HepG2 (cell line): ENCODE measurements around the gene MPPE1. TPM values are rescaled to one million over a fixed set of nuclear protein-coding genes. Genes with fewer than 3 reads are reported as not detected.

Experiments
- CERS6 ChIP-seq: sonication (generic); formaldehyde crosslinking; IDR thresholded peaks from 2 replicates; pipeline ENCODE4 v1.5.0; 2020; ENCODE audit warnings: missing genetic modification reagents
- FOSL2 ChIP-seq: sonication (generic); formaldehyde crosslinking; IDR thresholded peaks from 2 replicates; pipeline ENCODE4 v1.4.0; 2020; ENCODE audit warnings: missing genetic modification reagents
- GLI4 ChIP-seq: sonication (generic); formaldehyde crosslinking; IDR thresholded peaks from 2 replicates; pipeline ENCODE4 v1.5.1; 2020; ENCODE audit warnings: missing genetic modification reagents, mild to moderate bottlenecking, moderate library complexity, borderline replicate concordance
- HBP1 ChIP-seq: IDR thresholded peaks from 2 replicates; pipeline ENCODE4 v1.6.1; 2016; ENCODE audit warnings: low read depth, control low read depth
- HNF1A ChIP-seq, 2 experiments: sonication (generic) in 1 of 2; formaldehyde crosslinking in 1 of 2; IDR thresholded peaks; 2 replicates each; pipeline versions ENCODE4 v1.4.0 to v1.6.1; 2016 to 2020; ENCODE audit warnings: borderline replicate concordance in 1 of 2, low read depth in 1 of 2, mild to moderate bottlenecking in 1 of 2, missing genetic modification reagents in 1 of 2
- IRX3 ChIP-seq: sonication (generic); formaldehyde crosslinking; IDR thresholded peaks from 2 replicates; pipeline ENCODE4 v1.8.1; 2023; ENCODE audit warnings: mild to moderate bottlenecking, low read depth, missing genetic modification reagents, borderline replicate concordance
- POLR2A ChIP-seq, 2 experiments: IDR thresholded peaks; 2 replicates each; pipeline ENCODE4 v1.6.1; 2011; ENCODE audit warnings: low read depth in 2 of 2, low read length in 2 of 2, mild to moderate bottlenecking in 1 of 2, moderate library complexity in 1 of 2; ENCODE audit not compliant: insufficient read depth in 1 of 2
- TEAD2 ChIP-seq: sonication (generic); formaldehyde crosslinking; IDR thresholded peaks from 2 replicates; pipeline ENCODE4 v1.9.0; 2021; ENCODE audit warnings: missing genetic modification reagents
- USF2 ChIP-seq, 2 experiments: sonication (generic) in 1 of 2; formaldehyde crosslinking in 1 of 2; IDR thresholded peaks; 2 replicates each; pipeline versions ENCODE4 v1.5.1 to v1.6.1; 2011 to 2020; ENCODE audit warnings: borderline replicate concordance in 1 of 2, low read depth in 1 of 2, low read length in 1 of 2, mild to moderate bottlenecking in 1 of 2, missing genetic modification reagents in 1 of 2, moderate library complexity in 1 of 2
- ZBTB25 ChIP-seq: IDR thresholded peaks from 2 replicates; pipeline ENCODE4 v1.6.1; 2018; ENCODE audit warnings: missing genetic modification reagents
- ZNF281 ChIP-seq: sonication (generic); formaldehyde crosslinking; IDR thresholded peaks from 2 replicates; pipeline ENCODE4 v1.4.0; 2020; ENCODE audit warnings: missing genetic modification reagents, borderline replicate concordance
- ZNF317 ChIP-seq: sonication (generic); formaldehyde crosslinking; IDR thresholded peaks from 2 replicates; pipeline ENCODE4 v1.5.0; 2020; ENCODE audit warnings: mild to moderate bottlenecking, missing genetic modification reagents
- ZNF772 ChIP-seq: sonication (generic); formaldehyde crosslinking; IDR thresholded peaks from 2 replicates; pipeline ENCODE4 v1.5.0; 2020; ENCODE audit warnings: mild to moderate bottlenecking, missing genetic modification reagents
- polyA plus RNA-seq, 8 experiments: library from polyadenylated mRNA; depleted of rRNA in 3 of 8; stranded (reverse) in 7 of 8; unstranded in 1 of 8; fragments of >200 nt; fragmentation: Illumina TruSeq in 4 of 8; extraction: Trizol in 4 of 8; gene quantifications; 2 replicates each; pipeline versions ENCODE4 v1.2.1 to v1.2.3, GENCODE V29; 2011 to 2016; ENCODE audit warnings: low read depth in 4 of 8, missing spikeins in 1 of 8, mixed read lengths in 1 of 8; ENCODE audit not compliant: insufficient read depth in 1 of 8
- total RNA-seq, 5 experiments: library from RNA; depleted of rRNA; stranded (reverse); fragments of >200 nt; fragmentation: Illumina TruSeq; extraction: Trizol; gene quantifications; 2 replicates each; pipeline ENCODE4 v1.2.3, GENCODE V29; 2016; ENCODE audit warnings: low read depth in 1 of 5

MPPE1 gene
- total and polyA plus RNA-seq, 2 of the 13 experiments (the other 11 are each of a cell fraction or from before 2014, with no cell fraction given) = 9.6 to 11.9 TPM

- no peak for TF ChIP-seq HNF1A (IDR thresholded peaks at IDR 0.05; ENCODE audit: low read depth)
- no peak for TF ChIP-seq HNF1A (CRISPR knock-in tag; IDR thresholded peaks at IDR 0.05; ENCODE audit: borderline replicate concordance)
- TF ChIP-seq ZNF281 (CRISPR knock-in tag) = no peak
- no peak for TF ChIP-seq USF2 (IDR thresholded peaks at IDR 0.05; ENCODE audit: low read depth, low read length)
- TF ChIP-seq USF2 (CRISPR knock-in tag; IDR thresholded peaks at IDR 0.05; ENCODE audit: borderline replicate concordance) = no peak
- peak; percentile 30; the same call in 1 of the 2 replicates for TF ChIP-seq ZBTB25 (CRISPR knock-in tag)
- TF ChIP-seq TEAD2 (CRISPR knock-in tag) = no peak
- TF ChIP-seq GLI4 (CRISPR knock-in tag) = no peak
- peak; percentile 35 to 54; a peak in 2 of 4 replicates for TF ChIP-seq POLR2A (IDR thresholded peaks at IDR 0.05; ENCODE audit: insufficient read depth in 1 of 2, low read depth in 2 of 2, low read length in 2 of 2)
- TF ChIP-seq HBP1 (CRISPR knock-in tag) = peak; percentile 58; the same call in 1 of the 2 replicates
- no peak for TF ChIP-seq ZNF772 (CRISPR knock-in tag)
- TF ChIP-seq FOSL2 (CRISPR knock-in tag) = peak; percentile 42; the same call in 1 of the 2 replicates
- no peak for TF ChIP-seq ZNF317 (CRISPR knock-in tag)
- no peak for TF ChIP-seq CERS6
- TF ChIP-seq IRX3 (CRISPR knock-in tag) = no peak
Observed at GRCh38 chr18:11849841-11850634, 58.1 kb downstream of the MPPE1 start (continued).
